ENCODE measurements around the gene STAT5B. TPM values are rescaled to one million over a fixed set of nuclear protein-coding genes. Genes with fewer than 3 reads are reported as not detected.
"Not testable (repeated sequence)": the region's sequence is repeated elsewhere in the genome, so short reads cannot be mapped to it uniquely, and the experiment has no call there.

STAT5B gene
- total RNA-seq, 1 experiment from 2014 or later, result 38.0 TPM

DNA sequence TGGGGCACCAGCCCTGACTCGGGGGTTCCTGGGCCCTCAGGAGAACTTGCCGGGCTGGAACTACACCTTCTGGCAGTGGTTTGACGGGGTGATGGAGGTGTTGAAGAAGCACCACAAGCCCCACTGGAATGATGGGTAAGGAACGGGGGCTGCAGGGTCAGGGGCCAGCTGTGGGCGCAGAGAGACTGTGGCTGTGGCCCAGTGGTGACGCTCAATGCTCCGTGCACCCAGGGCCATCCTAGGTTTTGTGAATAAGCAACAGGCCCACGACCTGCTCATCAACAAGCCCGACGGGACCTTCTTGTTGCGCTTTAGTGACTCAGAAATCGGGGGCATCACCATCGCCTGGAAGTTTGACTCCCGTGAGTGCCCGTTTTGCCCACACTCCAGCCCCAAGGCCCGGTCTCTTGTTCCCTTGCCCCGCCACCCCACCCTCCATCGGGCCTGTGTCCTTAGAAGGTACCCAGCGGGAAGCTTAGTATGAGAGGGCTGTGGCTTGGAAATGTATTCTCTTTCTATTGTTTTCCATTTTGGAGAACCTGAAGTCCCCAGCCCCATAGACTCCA lies 31.3 kb upstream of the STAT5B start:
- DNase-seq (ENCODE audit: extremely low read depth, low read depth), result no peak

DNA sequence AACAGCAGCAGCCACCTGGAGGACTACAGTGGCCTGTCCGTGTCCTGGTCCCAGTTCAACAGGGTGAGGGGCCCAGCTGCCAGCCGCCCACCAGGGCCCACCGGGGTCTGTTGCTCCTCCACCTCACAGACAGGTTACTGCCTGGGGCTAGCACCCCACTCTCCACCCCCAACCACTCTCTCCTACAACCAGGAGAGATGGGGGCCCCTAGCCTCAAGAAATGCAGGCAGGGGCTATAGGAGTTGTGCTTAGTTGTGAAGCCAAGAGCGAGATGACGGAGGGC lies 30.1 kb upstream of the STAT5B start:
- DNase-seq (ENCODE audit: extremely low read depth, low read depth), result no peak

DNA sequence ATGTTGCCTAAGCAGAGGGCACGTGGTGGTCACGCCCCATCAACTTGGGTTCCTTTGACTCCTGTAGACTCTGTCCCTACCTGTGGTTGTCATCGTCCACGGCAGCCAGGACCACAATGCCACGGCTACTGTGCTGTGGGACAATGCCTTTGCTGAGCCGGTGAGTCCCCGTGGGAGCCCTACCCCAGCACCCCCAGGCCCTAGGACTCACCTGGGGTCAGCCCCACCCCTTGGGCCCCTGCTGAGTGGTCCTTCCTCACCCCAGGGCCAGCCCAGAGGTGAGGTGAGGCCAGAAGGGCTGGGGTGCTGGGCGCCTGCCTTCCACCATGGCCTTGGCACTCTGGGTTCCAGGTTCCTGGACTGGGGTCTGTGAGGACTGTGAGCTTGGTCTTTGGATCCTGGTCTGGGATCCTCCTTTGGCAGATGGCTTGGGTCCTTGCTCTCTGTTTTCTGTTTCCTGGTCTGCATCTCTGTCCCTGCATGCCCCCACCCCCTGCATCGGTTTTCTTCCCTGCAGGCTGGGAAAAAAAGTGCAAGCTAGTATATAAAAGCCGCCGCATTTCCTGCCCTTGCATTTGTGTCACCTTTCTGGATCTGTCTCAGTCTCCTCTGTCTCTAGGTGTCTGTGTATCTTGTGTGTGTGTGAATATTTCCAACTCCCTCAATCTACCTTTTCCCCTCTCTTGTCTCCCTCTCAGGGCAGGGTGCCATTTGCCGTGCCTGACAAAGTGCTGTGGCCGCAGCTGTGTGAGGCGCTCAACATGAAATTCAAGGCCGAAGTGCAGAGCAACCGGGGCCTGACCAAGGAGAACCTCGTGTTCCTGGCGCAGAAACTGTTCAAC lies 29.6 kb upstream of the STAT5B start:
- DNase-seq (ENCODE audit: extremely low read depth, low read depth), result no peak

DNA sequence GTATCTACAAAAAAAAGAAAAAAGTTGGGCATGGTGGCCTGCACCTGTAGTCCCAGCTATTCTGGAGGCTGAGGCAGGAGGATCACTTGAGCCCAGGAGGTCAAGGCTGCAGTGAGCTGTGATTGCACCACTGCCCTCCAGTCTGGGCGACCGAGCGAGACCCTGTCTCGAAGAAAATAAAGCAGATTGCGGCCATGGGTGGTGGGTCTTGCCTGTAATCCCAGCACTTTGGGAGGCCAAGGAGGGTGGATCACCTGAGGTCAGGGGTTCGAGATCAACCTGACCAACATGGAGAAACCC lies 28.8 kb upstream of the STAT5B start:
- not testable (repeated sequence) for DNase-seq (ENCODE audit: extremely low read depth, low read depth)

DNA sequence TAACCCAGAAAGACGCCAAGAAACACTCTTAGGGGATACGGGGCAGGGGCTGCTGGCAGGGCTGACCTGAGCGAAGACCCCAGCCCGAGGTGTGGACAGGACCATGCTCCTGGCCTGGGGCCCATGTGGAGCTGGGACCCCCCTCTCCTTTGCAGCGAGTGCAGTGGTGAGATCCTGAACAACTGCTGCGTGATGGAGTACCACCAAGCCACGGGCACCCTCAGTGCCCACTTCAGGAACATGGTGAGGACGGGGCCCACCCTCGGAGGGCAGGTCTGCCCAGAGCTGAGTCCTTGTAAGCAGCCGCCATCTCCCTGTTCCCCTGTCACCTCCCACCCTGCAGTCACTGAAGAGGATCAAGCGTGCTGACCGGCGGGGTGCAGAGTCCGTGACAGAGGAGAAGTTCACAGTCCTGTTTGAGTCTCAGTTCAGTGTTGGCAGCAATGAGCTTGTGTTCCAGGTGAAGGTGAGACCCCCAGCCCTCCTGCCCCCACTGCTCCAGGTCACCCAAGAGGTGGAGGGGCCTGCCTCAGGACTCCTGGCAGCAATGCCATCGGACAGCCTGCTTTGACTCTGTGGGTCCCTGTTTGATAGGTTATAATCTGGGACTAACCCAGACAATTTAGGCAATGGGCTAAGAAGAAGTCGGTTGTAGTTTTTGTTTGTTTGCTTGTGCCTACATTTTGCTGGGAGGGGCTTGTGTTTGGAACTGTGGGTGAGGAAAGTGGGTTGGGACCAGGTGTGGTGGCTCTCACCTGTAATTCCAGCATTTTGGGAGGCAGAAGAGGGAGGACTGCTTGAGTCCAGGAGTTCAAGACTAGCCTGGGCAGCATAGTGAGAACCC lies 28.2 kb upstream of the STAT5B start:
- no peak for DNase-seq (ENCODE audit: extremely low read depth, low read depth)

DNA sequence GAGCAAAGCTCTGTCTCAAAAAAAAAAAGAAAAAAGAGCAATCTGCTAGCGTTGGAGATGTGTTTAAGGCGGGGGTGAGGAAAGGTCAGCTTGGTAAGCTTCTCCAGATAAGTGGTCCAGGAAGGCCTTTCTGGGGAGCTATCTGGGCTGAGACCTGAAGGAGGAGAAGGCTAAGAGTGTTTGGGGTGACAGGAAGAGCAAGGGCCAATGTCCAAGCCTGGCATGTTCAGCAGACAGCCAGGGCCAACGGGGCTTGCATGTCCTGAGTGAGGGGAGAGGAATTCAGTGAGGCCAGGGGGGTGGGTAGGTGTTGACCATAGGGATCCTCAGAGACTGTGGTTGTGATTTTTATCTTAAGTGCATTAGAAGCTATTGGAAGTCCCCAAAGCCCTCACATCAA lies 27.5 kb upstream of the STAT5B start:
- no peak for DNase-seq (ENCODE audit: extremely low read depth, low read depth)

DNA sequence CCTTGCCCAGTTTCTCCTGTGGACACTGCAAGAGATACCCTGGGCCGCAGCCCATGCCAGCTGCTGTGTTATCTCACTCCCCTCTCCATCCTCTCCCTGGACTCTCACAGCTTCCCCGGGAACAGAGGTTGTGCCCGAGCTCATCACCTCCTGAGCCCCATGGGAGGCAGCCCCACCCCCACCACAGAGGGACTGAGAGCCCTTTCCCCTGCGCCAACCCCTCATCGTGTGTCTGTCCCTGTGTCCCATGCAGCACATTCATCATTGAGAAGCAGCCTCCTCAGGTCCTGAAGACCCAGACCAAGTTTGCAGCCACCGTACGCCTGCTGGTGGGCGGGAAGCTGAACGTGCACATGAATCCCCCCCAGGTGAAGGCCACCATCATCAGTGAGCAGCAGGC lies 24.8 kb upstream of the STAT5B start:
- DNase-seq (ENCODE audit: extremely low read depth, low read depth), result no peak

DNA sequence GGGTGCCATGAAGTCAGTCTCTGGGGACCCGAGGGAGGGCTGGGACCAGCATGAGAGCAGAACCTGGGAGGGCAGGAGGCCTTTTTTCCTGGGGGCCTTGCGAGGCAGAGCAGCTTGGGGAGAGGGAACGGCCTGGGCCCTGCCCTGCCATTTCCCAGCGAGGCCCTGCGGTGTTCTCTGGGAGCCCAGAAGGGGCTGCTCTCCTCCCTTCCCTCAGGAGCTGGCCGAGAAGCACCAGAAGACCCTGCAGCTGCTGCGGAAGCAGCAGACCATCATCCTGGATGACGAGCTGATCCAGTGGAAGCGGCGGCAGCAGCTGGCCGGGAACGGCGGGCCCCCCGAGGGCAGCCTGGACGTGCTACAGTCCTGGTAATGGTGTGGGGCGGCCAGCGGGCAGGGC lies 23.7 kb upstream of the STAT5B start:
- not testable (repeated sequence) for DNase-seq (ENCODE audit: extremely low read depth, low read depth)

DNA sequence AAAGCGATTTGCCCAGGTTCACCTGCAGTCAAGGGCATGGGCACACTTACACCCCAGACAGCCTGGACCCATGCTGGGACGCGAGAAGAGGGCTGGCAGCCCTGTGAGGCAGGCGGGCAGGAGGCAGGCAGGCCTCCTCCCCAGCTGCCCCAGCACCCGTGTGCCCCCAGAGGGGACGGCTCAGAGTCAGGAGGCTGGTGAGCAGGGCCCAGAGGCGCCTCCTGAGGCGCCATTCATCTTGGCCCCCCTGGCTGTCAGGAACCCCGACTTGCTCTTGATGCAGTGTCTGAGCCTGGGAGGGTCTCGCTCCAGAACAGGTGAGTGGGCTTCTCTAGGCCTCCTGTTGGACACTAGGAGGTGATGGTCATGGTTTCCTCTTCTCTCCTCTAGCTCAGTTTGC lies 23.2 kb upstream of the STAT5B start:
- DNase-seq (ENCODE audit: extremely low read depth, low read depth), result not testable (repeated sequence)

DNA sequence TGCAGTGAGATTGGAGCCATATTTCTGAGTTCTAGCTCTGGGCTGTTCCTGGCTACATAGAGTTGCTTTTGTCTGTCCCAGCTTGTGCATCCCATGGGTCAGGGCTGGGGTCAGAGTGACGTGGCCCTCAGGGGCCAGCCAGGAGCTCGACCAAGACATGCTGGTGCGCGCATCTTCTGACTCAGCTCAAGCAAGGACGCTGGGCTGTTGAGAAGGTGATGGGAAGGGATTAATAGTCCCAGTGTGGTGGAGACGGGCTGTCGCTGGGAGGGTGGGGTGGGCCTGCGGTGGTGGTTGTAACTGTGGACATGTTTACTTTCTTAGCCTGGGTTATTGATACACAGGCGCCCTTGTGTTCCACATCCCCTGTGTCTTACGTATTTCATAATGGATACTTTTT lies 21.6 kb upstream of the STAT5B start:
- not testable (repeated sequence) for DNase-seq (ENCODE audit: extremely low read depth, low read depth)

DNA sequence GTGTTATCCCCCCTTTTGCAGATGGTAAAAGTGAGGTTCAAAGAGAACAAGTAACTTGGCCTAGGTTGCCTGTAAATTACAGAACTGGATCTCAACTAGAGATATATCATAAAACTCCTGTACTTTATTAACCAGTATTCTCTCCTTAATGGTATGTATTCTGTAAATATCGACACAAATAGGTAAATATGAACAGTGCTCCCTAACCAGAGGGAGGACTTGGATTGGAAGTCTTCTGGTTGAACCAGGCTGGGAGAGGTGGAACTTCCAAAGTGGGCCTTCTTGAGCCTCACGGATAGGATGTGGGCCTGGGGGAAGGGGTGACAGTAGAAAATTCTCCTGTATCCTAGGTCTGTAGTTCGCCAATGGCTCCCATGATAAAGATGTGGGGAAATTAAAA lies 19.8 kb upstream of the STAT5B start:
- DNase-seq (ENCODE audit: extremely low read depth, low read depth), result no peak

DNA sequence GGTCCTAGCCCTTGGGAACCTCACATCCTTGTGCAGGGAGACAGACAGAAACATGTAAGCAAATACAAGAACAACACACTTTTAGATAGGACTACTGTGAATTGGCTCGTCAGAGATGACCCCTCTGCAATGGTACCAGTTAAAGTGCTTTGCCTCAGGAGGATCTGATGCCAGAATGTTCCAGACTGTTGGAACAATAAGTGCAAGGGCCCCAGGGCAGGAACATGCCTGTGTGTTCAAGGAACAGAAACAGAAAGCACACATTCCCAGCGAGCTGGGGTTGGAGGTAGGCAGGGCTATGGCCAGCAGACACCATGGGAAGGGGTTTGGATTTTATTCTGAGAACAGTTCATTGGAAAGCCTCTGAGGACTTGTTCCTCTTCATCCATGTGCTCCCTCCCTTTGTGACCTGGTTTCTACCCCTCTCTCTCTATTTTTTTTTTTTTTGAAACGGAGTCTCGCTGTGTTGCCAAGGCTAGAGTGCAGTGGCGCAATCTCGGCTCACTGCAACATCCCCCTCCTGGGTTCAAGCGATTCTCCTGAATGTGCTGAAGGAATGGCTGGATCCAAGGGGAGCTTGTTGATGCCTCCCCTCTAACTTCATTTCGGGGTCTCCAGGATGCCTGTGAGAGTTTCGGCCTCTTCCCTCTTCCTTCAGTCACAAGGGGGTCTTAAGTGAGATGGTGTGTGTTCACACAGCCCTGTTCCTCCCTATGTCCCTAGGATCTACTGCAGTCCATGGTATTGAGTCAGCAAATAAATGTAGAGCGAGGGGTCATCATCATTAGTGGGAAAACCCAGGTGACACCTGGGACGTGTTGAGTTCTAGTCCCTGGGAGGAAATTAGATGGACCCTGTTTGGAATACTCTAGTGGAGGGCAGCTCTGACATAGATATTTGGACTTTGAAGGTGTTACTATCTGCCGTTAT lies 18.5 kb upstream of the STAT5B start:
- DNase-seq (ENCODE audit: extremely low read depth, low read depth), result no peak

DNA sequence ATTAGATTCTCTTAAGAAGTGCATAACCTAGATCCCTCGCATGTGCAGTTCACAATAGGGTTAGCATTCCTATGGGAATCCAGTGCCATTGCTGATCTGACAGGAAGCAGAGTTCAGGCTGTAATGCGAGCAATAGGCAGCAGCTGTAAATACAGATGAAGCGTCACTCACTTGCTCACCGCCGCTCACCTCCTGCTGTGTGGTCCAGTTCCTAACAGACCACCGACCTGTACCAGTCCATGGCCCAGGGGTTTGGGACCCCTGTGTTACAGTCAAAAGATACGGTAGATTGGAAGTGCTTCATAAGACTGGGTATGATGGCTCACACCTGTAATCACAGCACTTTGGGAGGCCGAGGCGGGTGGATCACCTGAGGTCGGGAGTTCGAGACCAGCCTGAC lies 14.9 kb upstream of the STAT5B start:
- DNase-seq (ENCODE audit: extremely low read depth, low read depth), result no peak

DNA sequence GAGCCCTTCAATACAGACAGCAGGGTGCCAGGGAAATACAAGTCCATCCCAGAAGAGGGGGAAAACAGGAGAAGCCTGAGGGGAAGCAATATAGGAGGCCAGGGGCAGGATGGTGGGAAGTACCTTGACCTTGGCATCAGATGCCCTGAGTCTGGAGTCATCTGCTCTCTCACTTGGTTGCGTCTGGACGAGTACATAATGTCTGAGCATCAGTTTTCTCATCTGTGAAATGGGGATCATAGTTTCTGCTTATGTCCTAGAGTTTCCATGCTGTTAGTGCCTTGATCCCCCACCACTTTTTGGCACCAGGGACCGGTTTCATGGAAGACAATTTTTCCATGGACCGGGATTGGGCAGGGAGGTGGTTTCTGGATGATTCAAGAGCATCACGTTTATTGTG lies 14.4 kb upstream of the STAT5B start:
- no peak for DNase-seq (ENCODE audit: extremely low read depth, low read depth)

DNA sequence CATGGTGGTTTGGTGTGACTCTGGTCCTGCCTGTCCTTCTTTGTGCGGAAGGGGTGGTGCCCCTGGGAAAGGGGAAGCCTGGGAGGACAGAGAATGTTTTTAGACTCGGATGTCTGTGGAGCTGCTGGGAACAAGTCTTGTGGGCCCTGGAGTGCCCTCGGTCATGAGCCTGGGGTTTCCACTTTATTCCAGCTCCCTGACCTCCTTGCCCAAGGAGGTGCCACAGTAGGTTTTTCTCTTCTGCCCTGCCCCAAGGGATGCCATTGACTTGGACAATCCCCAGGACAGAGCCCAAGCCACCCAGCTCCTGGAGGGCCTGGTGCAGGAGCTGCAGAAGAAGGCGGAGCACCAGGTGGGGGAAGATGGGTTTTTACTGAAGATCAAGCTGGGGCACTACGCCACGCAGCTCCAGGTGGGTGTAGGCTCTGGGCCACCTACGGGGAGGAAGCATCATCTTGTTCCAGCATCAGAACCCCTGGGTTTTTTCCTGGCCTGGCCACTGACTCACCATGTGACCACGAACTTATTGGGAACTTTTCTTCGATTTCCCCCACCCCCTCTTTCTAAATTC lies 13.5 kb upstream of the STAT5B start:
- DNase-seq (ENCODE audit: extremely low read depth, low read depth), result no peak

DNA sequence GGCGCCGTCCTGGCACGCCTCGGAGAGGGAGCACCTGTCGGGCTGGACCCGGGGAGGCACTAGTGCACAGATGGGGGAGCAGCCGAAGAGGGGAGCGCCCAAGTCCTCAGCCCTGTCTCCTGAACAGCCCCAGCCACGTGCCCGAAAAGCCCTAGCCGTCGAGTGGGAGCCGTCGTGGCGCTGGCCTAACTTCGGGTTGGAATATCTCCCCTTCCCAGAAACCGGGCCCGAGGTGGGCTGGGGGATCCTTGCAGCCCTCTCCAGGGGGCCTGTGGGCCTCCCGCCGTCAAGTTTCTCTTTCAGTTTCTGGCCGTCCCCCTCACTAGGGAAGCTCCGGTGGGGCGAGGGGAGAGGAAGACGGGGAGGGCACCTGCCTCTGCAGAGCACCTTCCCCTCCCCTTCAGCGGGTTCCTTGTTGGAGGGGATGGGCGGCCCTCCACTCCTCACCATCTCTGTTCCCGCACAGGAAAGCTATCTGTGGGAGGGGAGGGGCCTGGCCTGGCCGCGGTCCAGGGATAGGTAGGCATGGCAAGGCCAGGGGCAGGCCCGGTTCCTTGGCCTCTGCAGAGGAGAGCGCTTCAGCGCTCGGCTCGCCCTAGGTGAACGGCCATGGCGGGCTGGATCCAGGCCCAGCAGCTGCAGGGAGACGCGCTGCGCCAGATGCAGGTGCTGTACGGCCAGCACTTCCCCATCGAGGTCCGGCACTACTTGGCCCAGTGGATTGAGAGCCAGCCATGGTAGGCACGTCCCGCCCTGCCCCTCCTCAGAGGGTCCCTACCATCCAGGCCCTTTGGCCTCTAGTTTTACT lies 12.8 kb upstream of the STAT5B start:
- DNase-seq (ENCODE audit: extremely low read depth, low read depth), result no peak

DNA sequence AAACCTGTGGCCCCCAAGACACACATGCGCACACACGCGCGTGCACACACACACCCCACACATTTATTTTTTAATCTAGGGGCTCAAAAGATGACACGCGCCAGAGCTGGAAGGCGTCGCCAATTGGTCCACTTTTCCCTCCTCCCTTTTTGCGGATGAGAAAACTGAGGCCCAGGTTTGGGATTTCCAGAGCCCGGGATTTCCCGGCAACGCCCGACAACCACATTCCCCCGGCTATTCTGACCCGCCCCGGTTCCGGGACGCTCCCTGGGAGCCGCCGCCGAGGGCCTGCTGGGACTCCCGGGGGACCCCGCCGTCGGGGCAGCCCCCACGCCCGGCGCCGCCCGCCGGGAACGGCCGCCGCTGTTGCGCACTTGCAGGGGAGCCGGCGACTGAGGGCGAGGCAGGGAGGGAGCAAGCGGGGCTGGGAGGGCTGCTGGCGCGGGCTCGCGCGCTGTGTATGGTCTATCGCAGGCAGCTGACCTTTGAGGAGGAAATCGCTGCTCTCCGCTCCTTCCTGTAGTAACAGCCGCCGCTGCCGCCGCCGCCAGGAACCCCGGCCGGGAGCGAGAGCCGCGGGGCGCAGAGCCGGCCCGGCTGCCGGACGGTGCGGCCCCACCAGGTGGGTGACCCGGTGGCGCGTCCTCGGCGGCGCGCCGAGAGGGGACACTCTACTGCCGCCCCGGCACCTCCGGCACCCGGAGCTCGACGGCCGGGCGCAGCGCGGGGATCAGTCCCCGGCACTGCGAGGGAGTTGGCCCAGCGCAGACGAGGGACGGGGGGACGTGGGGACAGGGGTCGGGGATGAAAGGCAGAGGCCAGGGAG lies 12.0 kb upstream of the STAT5B start, which contains the start of gene STAT5A:
TSS of gene STAT5A (plus strand) at position 522 of the 826 bp plus-strand sequence. CDS start 914 bp downstream, outside the sequence.
- peak; percentile 33 for DNase-seq (ENCODE audit: extremely low read depth, low read depth)

DNA sequence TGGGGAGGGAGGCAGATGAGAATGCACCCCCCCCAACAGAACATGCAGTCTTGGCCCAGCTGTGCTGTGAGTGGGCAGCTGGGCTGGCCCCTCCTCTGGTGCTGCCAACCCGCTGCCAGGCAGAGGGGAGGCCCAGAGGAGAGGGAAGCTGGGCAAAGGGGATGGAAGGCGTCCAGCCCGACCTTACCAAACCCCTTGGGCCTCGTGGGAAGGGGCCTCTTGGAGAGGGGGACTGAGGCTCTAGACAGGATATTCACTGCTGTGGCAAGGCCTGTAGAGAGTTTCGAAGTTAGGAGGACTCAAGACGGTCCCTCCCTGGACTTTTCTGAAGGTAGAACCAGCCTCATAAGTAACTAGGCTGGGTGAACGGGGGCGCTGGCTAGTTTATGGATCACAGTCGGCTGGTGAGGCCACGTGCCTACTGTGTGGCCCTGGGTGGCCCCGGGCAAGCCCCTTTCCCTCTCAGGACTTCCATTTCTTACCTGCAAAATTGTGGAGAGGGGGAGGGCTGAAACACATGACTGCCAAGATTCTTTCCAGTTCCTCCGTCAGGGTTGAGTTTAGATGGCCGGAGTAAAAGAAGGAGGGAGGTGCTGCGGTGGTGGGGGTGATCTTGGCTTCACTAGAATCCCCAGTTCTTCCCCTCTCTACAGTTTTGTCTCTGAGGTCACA lies 11.2 kb upstream of the STAT5B start:
- DNase-seq (ENCODE audit: extremely low read depth, low read depth), result no peak
